Thymus (tissue), 11 donors: ENCODE data around the gene GRB10. TPM values are rescaled to one million over a fixed set of nuclear protein-coding genes. Genes with fewer than 3 reads are reported as not detected.
"Not testable (repeated sequence)": the region's sequence is repeated elsewhere in the genome, so short reads cannot be mapped to it uniquely, and the experiment has no call there.

Source experiments
- DNase-seq, 9 donors: peaks; one replicate each; pipeline ENCODE4 v3.0.0-alpha.2; 2013; ENCODE audit warnings: low spot score in 9 of 9, low read depth in 6 of 9, missing footprints in 1 of 9
- H3K27ac ChIP-seq, 2 donors: one replicate each; pipeline ENCODE4 v1.5.1; 2013; ENCODE audit warnings: control low read depth in 1 of 2, low read depth in 1 of 2, low read length in 1 of 2, mild to moderate bottlenecking in 1 of 2, moderate library complexity in 1 of 2
- H3K27me3 ChIP-seq, 2 donors: one replicate each; pipeline ENCODE4 v1.5.1; 2013; ENCODE audit warnings: low read length in 1 of 2; ENCODE audit not compliant: control insufficient read depth in 2 of 2, insufficient read depth in 1 of 2
- H3K36me3 ChIP-seq, 2 donors: one replicate each; pipeline ENCODE4 v1.5.1; 2013; ENCODE audit warnings: low read length in 1 of 2, mild to moderate bottlenecking in 1 of 2, moderate library complexity in 1 of 2; ENCODE audit not compliant: control insufficient read depth in 2 of 2, insufficient read depth in 2 of 2
- H3K4me1 ChIP-seq, 2 donors: one replicate each; pipeline ENCODE4 v1.5.1; 2013; ENCODE audit warnings: low read length in 2 of 2; ENCODE audit not compliant: control insufficient read depth in 2 of 2, insufficient read depth in 2 of 2
- H3K4me3 ChIP-seq, 2 donors: one replicate each; pipeline ENCODE4 v1.5.1; 2013; ENCODE audit warnings: low read length in 2 of 2, control low read depth in 1 of 2, mild to moderate bottlenecking in 1 of 2
- H3K9me3 ChIP-seq, 2 donors: one replicate each; pipeline ENCODE4 v1.5.1; 2013; ENCODE audit warnings: low read length in 1 of 2, mild to moderate bottlenecking in 1 of 2; ENCODE audit not compliant: control insufficient read depth in 2 of 2, insufficient read depth in 1 of 2
- WGBS: extraction: QIAGEN DNeasy Blood & Tissue Kit; methylation state at CpG from one replicate; pipeline ENCODE4 v1.1.7; 2013; 5-methylcytosine and 5-hydroxymethylcytosine counted together
- polyA plus RNA-seq: library from polyadenylated mRNA; stranded (reverse); fragments of 200-250 nt; gene quantifications from one replicate; pipeline ENCODE4 v1.2.3, GENCODE V29; 2013
- total RNA-seq: library from RNA; stranded (reverse); fragments of 120-200 nt; gene quantifications from one replicate; pipeline ENCODE4 v1.2.4, GENCODE V29; 2013
- donor health status: healthy.

The GRB10 gene
- total and polyA plus RNA-seq, 2 donors, result 2.8 to 7.8 TPM

- H3K27me3 ChIP-seq, result peaks cover 0 to 6% of the 10 kb centered on the region in 2 donors
- no peaks in the 10 kb centered on the region for H3K9me3 ChIP-seq
- DNase-seq, result no peak
- 96% methylated on average over 3 of the region's 3 CpGs for WGBS
- no peak overlapping the region for H3K4me3 ChIP-seq
- no peak overlapping the region for H3K27ac ChIP-seq
- no peaks in the 10 kb centered on the region for H3K36me3 ChIP-seq
- no peaks in the 10 kb centered on the region for H3K4me1 ChIP-seq
Measured at GRCh38 chr7:50775231-50775630, 7.5 kb downstream of the GRB10 start.

GRCh38 chr7:50774319-50774718 is 8.4 kb downstream of the GRB10 start:
- Histone ChIP-seq H3K27ac (no peak overlapping the region), H3K9me3 (no peaks in the 10 kb centered on the region), H3K27me3 (peaks cover 0 to 2% of the 10 kb centered on the region in 2 donors), H3K4me3 (no peak overlapping the region), H3K4me1 (no peaks in the 10 kb centered on the region), H3K36me3 (no peaks in the 10 kb centered on the region)
- 95% methylated on average over 1 of the region's 1 CpG for WGBS
- DNase-seq, result peak in 1 of 9 donors; percentile 29

- not testable (repeated sequence) for DNase-seq, H3K27ac ChIP-seq, H3K4me3 ChIP-seq, H3K4me1 ChIP-seq, H3K27me3 ChIP-seq, H3K36me3 ChIP-seq, H3K9me3 ChIP-seq
- WGBS, result 95% methylated on average over 3 of the region's 4 CpGs
Measured at GRCh38 chr7:50773071-50773470, 9.6 kb downstream of the GRB10 start.

GRCh38 chr7:50771120-50772002 is 11.3 kb downstream of the GRB10 start:
- Histone ChIP-seq H3K27ac (no peak overlapping the region), H3K27me3 (peaks cover 0 to 2% of the 10 kb centered on the region in 2 donors), H3K4me3 (no peak overlapping the region), H3K36me3 (no peaks in the 10 kb centered on the region), H3K4me1 (no peaks in the 10 kb centered on the region), H3K9me3 (no peaks in the 10 kb centered on the region)
- DNase-seq, result no peak
- 94% methylated on average over 9 of the region's 9 CpGs for WGBS

GRCh38 chr7:50768485-50769474 is 13.9 kb downstream of the GRB10 start:
- no peak overlapping the region for H3K27ac ChIP-seq
- peaks cover 0 to 3% of the 10 kb centered on the region in 2 donors for H3K9me3 ChIP-seq
- H3K4me3 ChIP-seq, result no peak overlapping the region
- no peaks in the 10 kb centered on the region for H3K27me3 ChIP-seq
- no peak for DNase-seq
- 93% methylated on average over 10 of the region's 10 CpGs for WGBS
- H3K4me1 ChIP-seq, result no peaks in the 10 kb centered on the region
- no peaks in the 10 kb centered on the region for H3K36me3 ChIP-seq

GRCh38 chr7:50766849-50767207 is 15.9 kb downstream of the GRB10 start:
- Histone ChIP-seq H3K36me3 (no peaks in the 10 kb centered on the region), H3K4me1 (peaks cover 2 to 3% of the 10 kb centered on the region in 2 donors), H3K27me3 (no peaks in the 10 kb centered on the region), H3K27ac (no peak overlapping the region), H3K9me3 (peaks cover 0 to 3% of the 10 kb centered on the region in 2 donors), H3K4me3 (no peak overlapping the region)
- WGBS, result 80% methylated on average over 2 of the region's 2 CpGs
- DNase-seq, result no peak

GRCh38 chr7:50766106-50766848 is 16.4 kb downstream of the GRB10 start:
- Histone ChIP-seq H3K36me3 (no peaks in the 10 kb centered on the region), H3K4me1 (peaks cover 7 to 9% of the 10 kb centered on the region in 2 donors), H3K27ac (no peak overlapping the region), H3K4me3 (no peak overlapping the region), H3K27me3 (no peaks in the 10 kb centered on the region), H3K9me3 (peaks cover 0 to 3% of the 10 kb centered on the region in 2 donors)
- 76% methylated on average over 5 of the region's 5 CpGs for WGBS
- DNase-seq, result no peak

- Histone ChIP-seq H3K27me3 (no peaks in the 10 kb centered on the region), H3K36me3 (no peaks in the 10 kb centered on the region), H3K4me1 (peaks cover 7 to 9% of the 10 kb centered on the region in 2 donors), H3K27ac (no peak overlapping the region), H3K4me3 (no peak overlapping the region), H3K9me3 (peaks cover 0 to 3% of the 10 kb centered on the region in 2 donors)
- WGBS, result 94% methylated on average over 2 of the region's 2 CpGs
- no peak for DNase-seq
Measured at GRCh38 chr7:50762337-50762736, 20.4 kb downstream of the GRB10 start.
